PC-3 (cell line): Measurements from ENCODE around the gene TSSK2. TPM values are rescaled to one million over a fixed set of nuclear protein-coding genes. Genes with fewer than 3 reads are reported as not detected.

ENCODE experiments used
- ATAC-seq: fragments of 200-7000 bp; cut with Tn5 transposase; 2 replicates; pipeline ENCODE4 v1.9.1; 2020; ENCODE audit warnings: mild to moderate bottlenecking, moderate library complexity
- BruUV-seq: library from RNA; stranded (reverse); fragments of 400-500 nt; replicated peaks from 2 replicates; lab custom pipeline; 2021; lab: Mats Ljungman, UMichigan
- CTCF ChIA-PET: fragments of 300-600 bp; sonication (Branson Sonifier 250); formaldehyde crosslinking; loops from one replicate; lab custom pipeline; 2022; ENCODE audit warnings: antibody characterized with exemption; lab: Charles Lee
- POLR2A ChIA-PET: fragments of 300-600 bp; sonication (Branson Sonifier 250); formaldehyde crosslinking; loops from one replicate; lab custom pipeline; 2022; ENCODE audit warnings: antibody characterized with exemption; ENCODE audit not compliant: unreplicated experiment; lab: Charles Lee
- DNase-seq: peaks from one replicate; pipeline ENCODE4 v3.0.0-alpha.2; 2015
- H2AFZ ChIP-seq: fragments of 300-600 bp; sonication (generic); 2 replicates; pipeline ENCODE4 v1.6.0; 2016; ENCODE audit warnings: antibody characterized with exemption, low read length
- H3F3A ChIP-seq: fragments of 300-600 bp; sonication (generic); one replicate; pipeline ENCODE4 v1.6.0; 2017; ENCODE audit warnings: antibody characterized with exemption, low read length, control low read depth, mild to moderate bottlenecking; ENCODE audit not compliant: unreplicated experiment
- H3K27ac ChIP-seq: fragments of 300-600 bp; sonication (generic); 2 replicates; pipeline ENCODE4 v1.5.1; 2016; ENCODE audit warnings: mild to moderate bottlenecking, low read length
- H3K27me3 ChIP-seq: fragments of 300-600 bp; sonication (generic); 2 replicates; pipeline ENCODE4 v1.6.1; 2016; ENCODE audit warnings: low read length, mixed read lengths
- H3K36me3 ChIP-seq: fragments of 300-600 bp; sonication (generic); 2 replicates; pipeline ENCODE4 v1.6.1; 2016; ENCODE audit warnings: low read depth, mixed run types, low read length, mixed read lengths
- H3K4me1 ChIP-seq: fragments of 300-600 bp; sonication (generic); 2 replicates; pipeline ENCODE4 v1.5.1; 2016; ENCODE audit warnings: low read length; ENCODE audit not compliant: insufficient read depth
- H3K4me2 ChIP-seq: fragments of 300-600 bp; sonication (generic); 2 replicates; pipeline ENCODE4 v1.6.0; 2016; ENCODE audit warnings: low read length
- H3K4me3 ChIP-seq: fragments of 300-600 bp; sonication (generic); 2 replicates; pipeline ENCODE4 v1.5.1; 2016; ENCODE audit warnings: mild to moderate bottlenecking, low read length, mixed read lengths
- H3K79me2 ChIP-seq: fragments of 300-600 bp; sonication (generic); 2 replicates; pipeline ENCODE4 v1.6.1; 2017; ENCODE audit warnings: low read length, mixed read lengths
- H3K9ac ChIP-seq: fragments of 300-600 bp; sonication (generic); 2 replicates; pipeline ENCODE4 v1.6.0; 2016; ENCODE audit warnings: mild to moderate bottlenecking, low read length
- H3K9me2 ChIP-seq: fragments of 300-600 bp; sonication (generic); replicated peaks from 2 replicates; pipeline ENCODE4 v1.6.1; 2016; ENCODE audit warnings: mixed run types, low read length, mixed read lengths
- H3K9me3 ChIP-seq: fragments of 300-600 bp; sonication (generic); 2 replicates; pipeline ENCODE4 v1.6.1; 2016; ENCODE audit warnings: low read length, mixed read lengths
- H4K20me1 ChIP-seq: fragments of 300-600 bp; sonication (generic); 2 replicates; pipeline ENCODE4 v1.6.1; 2016; ENCODE audit warnings: low read length, mixed read lengths
- CTCF ChIP-seq: fragments of 300-600 bp; sonication (generic); conservative IDR thresholded peaks from 2 replicates; pipeline ENCODE4 v1.5.1; 2017; ENCODE audit warnings: antibody characterized with exemption, low read depth, mild to moderate bottlenecking, low read length
- EZH2 ChIP-seq: fragments of 300-600 bp; sonication (generic); IDR thresholded peaks from one replicate; pipeline ENCODE4 v1.6.1; 2017; ENCODE audit warnings: antibody characterized with exemption, mild to moderate bottlenecking, low read length; ENCODE audit not compliant: unreplicated experiment
- EZH2phosphoT487 ChIP-seq: fragments of 300-600 bp; sonication (generic); IDR thresholded peaks from 2 replicates; pipeline ENCODE4 v1.6.1; 2018; ENCODE audit warnings: mild to moderate bottlenecking, antibody characterized with exemption, low read length, borderline replicate concordance
- intact Hi-C: fragments of 100-400 bp; cut with micrococcal nuclease; formaldehyde crosslinking; loops from 2 replicates; pipeline ENCODE4 v1.9.0; 2023
- total RNA-seq: library from RNA; depleted of rRNA; stranded (reverse); fragments of >200 nt; gene quantifications from 2 replicates; pipeline ENCODE4 v1.2.3, GENCODE V29; 2014

Gene TSSK2
- total RNA-seq, 1 experiment from 2014 or later = not detected

- ATAC-seq = no peak; the same call in 1 of the 2 replicates
- no peaks in the 10 kb centered on the region for H3K9me3 ChIP-seq
- H3K9me2 ChIP-seq = no peaks in the 10 kb centered on the region
- H3K79me2 ChIP-seq = peaks cover 87% of the 10 kb centered on the region
- no peaks in the 10 kb centered on the region for H3K36me3 ChIP-seq
- DNase-seq = peak; percentile 12
- intact Hi-C loops = no loop called here
- H3F3A ChIP-seq = no peaks in the 10 kb centered on the region
- TF ChIP-seq EZH2 (no peak), CTCF (peak; percentile 38; the same call in 1 of the 2 replicates)
- ChIA-PET POLR2A (no interaction called here), CTCF (no interaction called here)
- H3K9ac ChIP-seq = no peak overlapping the region
- BruUV-seq = no TSS peak
- no peak overlapping the region for H2AFZ ChIP-seq
- no peaks in the 10 kb centered on the region for H3K27me3 ChIP-seq
- H4K20me1 ChIP-seq = peaks cover 38% of the 10 kb centered on the region; the same call in 1 of the 2 replicates
- peaks cover 8% of the 10 kb centered on the region; the same call in 1 of the 2 replicates for H3K4me1 ChIP-seq
- H3K4me3 ChIP-seq = no peak overlapping the region
- no peak overlapping the region for H3K27ac ChIP-seq
- no peak overlapping the region for H3K4me2 ChIP-seq
These were observed 25.0 kb upstream of the TSSK2 start for GRCh38 chr22:19105867-19106802.

- H3K27me3 ChIP-seq = no peaks in the 10 kb centered on the region
- H4K20me1 ChIP-seq = peaks cover 43% of the 10 kb centered on the region; the same call in 1 of the 2 replicates
- H3K9ac ChIP-seq = no peak overlapping the region
- intact Hi-C loops = no loop called here
- H2AFZ ChIP-seq = no peak overlapping the region
- POLR2A ChIA-PET = no interaction called here
- H3K9me2 ChIP-seq = no peaks in the 10 kb centered on the region
- H3K4me3 ChIP-seq = no peak overlapping the region
- peaks cover 8% of the 10 kb centered on the region; the same call in 1 of the 2 replicates for H3K4me1 ChIP-seq
- no TSS peak for BruUV-seq
- DNase-seq = no peak
- no peaks in the 10 kb centered on the region for H3F3A ChIP-seq
- CTCF ChIA-PET = no interaction called here
- TF ChIP-seq CTCF (no peak), EZH2 (no peak), EZH2phosphoT487 (no peak)
- H3K36me3 ChIP-seq = no peaks in the 10 kb centered on the region
- no peak overlapping the region for H3K27ac ChIP-seq
- no peak for ATAC-seq
- no peaks in the 10 kb centered on the region for H3K9me3 ChIP-seq
- H3K79me2 ChIP-seq = peaks cover 87% of the 10 kb centered on the region
- H3K4me2 ChIP-seq = no peak overlapping the region
These were observed 24.0 kb upstream of the TSSK2 start for GRCh38 chr22:19106886-19107729.
